A673 (cell line): Measurements from ENCODE around the gene KRTAP9-2.

Experiments
- EZH2 ChIP-seq: fragments of 200-600 bp; sonication (generic); IDR thresholded peaks from 2 replicates; pipeline ENCODE4 v1.6.1; 2017; ENCODE audit warnings: borderline replicate concordance, low read depth, mild to moderate bottlenecking, mixed read lengths, antibody characterized with exemption, low read length; ENCODE audit not compliant: poor library complexity, severe bottlenecking
- TF ChIP-seq, protein P1 (sequence below): fragments of 300-800, 200-600 bp; sonication (generic); conservative IDR thresholded peaks from 2 replicates; pipeline ENCODE4 v1.5.1; 2017; ENCODE audit warnings: low read depth, mild to moderate bottlenecking, antibody characterized with exemption, low read length, moderate library complexity, mixed read lengths

DNA sequence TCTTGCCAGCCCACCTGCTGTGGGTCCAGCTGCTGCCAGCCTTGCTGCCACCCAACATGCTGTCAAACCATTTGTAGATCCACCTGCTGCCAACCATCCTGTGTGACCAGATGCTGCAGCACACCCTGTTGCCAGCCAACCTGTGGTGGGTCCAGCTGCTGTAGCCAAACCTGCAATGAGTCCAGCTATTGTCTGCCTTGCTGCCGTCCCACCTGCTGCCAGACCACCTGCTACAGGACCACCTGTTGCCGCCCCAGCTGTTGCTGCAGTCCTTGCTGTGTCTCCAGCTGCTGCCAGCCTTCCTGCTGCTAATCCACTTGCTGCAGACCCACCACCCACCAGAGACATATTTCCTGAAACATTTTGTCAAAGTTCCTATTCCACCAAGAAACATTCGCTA, 36.1 kb upstream of the KRTAP9-2 start:
- TF ChIP-seq, protein P1, sequence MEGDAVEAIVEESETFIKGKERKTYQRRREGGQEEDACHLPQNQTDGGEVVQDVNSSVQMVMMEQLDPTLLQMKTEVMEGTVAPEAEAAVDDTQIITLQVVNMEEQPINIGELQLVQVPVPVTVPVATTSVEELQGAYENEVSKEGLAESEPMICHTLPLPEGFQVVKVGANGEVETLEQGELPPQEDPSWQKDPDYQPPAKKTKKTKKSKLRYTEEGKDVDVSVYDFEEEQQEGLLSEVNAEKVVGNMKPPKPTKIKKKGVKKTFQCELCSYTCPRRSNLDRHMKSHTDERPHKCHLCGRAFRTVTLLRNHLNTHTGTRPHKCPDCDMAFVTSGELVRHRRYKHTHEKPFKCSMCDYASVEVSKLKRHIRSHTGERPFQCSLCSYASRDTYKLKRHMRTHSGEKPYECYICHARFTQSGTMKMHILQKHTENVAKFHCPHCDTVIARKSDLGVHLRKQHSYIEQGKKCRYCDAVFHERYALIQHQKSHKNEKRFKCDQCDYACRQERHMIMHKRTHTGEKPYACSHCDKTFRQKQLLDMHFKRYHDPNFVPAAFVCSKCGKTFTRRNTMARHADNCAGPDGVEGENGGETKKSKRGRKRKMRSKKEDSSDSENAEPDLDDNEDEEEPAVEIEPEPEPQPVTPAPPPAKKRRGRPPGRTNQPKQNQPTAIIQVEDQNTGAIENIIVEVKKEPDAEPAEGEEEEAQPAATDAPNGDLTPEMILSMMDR, result no peak
- no peak for TF ChIP-seq EZH2
